ENCODE results near the gene MTUS2.

GRCh38 chr13:29542381-29542780, 722.2 kb downstream of the MTUS2 start:
- TF ChIP-seq, protein P1, sequence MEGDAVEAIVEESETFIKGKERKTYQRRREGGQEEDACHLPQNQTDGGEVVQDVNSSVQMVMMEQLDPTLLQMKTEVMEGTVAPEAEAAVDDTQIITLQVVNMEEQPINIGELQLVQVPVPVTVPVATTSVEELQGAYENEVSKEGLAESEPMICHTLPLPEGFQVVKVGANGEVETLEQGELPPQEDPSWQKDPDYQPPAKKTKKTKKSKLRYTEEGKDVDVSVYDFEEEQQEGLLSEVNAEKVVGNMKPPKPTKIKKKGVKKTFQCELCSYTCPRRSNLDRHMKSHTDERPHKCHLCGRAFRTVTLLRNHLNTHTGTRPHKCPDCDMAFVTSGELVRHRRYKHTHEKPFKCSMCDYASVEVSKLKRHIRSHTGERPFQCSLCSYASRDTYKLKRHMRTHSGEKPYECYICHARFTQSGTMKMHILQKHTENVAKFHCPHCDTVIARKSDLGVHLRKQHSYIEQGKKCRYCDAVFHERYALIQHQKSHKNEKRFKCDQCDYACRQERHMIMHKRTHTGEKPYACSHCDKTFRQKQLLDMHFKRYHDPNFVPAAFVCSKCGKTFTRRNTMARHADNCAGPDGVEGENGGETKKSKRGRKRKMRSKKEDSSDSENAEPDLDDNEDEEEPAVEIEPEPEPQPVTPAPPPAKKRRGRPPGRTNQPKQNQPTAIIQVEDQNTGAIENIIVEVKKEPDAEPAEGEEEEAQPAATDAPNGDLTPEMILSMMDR (conservative IDR thresholded peaks at IDR 0.05 in 1 of 2, IDR thresholded peaks at IDR 0.05 in 1 of 2; ENCODE audit: extremely low read depth in 1 of 2, insufficient read depth in 1 of 2, low read depth in 1 of 2, low read length in 2 of 2): no peak
- TF ChIP-seq EZH2 (IDR thresholded peaks at IDR 0.05; ENCODE audit: borderline replicate concordance, low read length): no peak

Data from mammary epithelial cell (primary cell).